ENCODE results near the gene AADACL3.

DNA sequence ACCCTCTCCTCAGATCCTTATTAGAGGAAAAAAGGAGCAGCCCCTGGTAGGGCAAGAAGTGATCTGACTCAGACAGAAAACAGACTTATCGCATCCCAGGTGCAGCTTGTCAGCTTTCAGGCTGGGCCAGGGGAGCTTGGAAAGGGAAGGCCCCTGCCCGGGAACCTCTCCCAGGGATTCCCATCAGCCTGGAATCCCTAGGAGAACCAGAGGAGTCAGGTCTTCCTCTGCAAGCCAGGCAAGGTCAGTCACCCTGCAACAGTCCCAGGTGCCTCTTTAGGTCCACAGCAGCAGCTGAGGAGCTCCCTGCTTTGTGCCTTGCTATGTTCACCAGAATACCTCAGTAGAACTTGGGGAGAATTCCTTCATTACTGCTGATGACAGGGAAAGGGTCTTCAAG lies 54.7 kb downstream of the AADACL3 start:
- TF ChIP-seq, protein P1, sequence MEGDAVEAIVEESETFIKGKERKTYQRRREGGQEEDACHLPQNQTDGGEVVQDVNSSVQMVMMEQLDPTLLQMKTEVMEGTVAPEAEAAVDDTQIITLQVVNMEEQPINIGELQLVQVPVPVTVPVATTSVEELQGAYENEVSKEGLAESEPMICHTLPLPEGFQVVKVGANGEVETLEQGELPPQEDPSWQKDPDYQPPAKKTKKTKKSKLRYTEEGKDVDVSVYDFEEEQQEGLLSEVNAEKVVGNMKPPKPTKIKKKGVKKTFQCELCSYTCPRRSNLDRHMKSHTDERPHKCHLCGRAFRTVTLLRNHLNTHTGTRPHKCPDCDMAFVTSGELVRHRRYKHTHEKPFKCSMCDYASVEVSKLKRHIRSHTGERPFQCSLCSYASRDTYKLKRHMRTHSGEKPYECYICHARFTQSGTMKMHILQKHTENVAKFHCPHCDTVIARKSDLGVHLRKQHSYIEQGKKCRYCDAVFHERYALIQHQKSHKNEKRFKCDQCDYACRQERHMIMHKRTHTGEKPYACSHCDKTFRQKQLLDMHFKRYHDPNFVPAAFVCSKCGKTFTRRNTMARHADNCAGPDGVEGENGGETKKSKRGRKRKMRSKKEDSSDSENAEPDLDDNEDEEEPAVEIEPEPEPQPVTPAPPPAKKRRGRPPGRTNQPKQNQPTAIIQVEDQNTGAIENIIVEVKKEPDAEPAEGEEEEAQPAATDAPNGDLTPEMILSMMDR (IDR thresholded peaks at IDR 0.05; ENCODE audit: extremely low read depth in 1 of 2, insufficient read depth in 1 of 2, low read depth in 1 of 2, low read length in 2 of 2) = no peak
- TF ChIP-seq POLR2A (IDR thresholded peaks at IDR 0.05; ENCODE audit: low read depth, low read length) (no peak), JUN (IDR thresholded peaks at IDR 0.05; ENCODE audit: borderline replicate concordance, insufficient read depth, insufficient read length, low read depth) (no peak), EZH2 (IDR thresholded peaks at IDR 0.05; ENCODE audit: borderline replicate concordance, low read depth, low read length, severe bottlenecking) (no peak)
